Upper lobe of left lung (tissue), 6 donors: ENCODE measurements around the gene HNRNPH1. TPM values are rescaled to one million over a fixed set of nuclear protein-coding genes. Genes with fewer than 3 reads are reported as not detected.

ENCODE experiments used
- ATAC-seq, 2 donors: fragments of 200-7000 bp; cut with Tn5 transposase; one replicate each; pipeline ENCODE4 v1.9.1; 2022; ENCODE audit warnings: mild to moderate bottlenecking in 2 of 2, moderate library complexity in 2 of 2; ENCODE audit not compliant: low FRiP score in 2 of 2
- DNase-seq, 2 donors: peaks; one replicate each; pipeline ENCODE4 v3.0.0-alpha.2; 2019 to 2020
- H3K27ac ChIP-seq, 4 donors: fragments of 200-600 bp; sonication (generic); one replicate each; pipeline ENCODE4 v1.5.1; 2016 to 2019
- H3K27me3 ChIP-seq, 4 donors: fragments of 200-600 bp; sonication (generic); one replicate each; pipeline ENCODE4 v1.5.1; 2017 to 2019
- H3K36me3 ChIP-seq, 4 donors: fragments of 200-600 bp; sonication (generic); one replicate each; pipeline ENCODE4 v1.5.1; 2016 to 2019
- H3K4me1 ChIP-seq, 4 donors: fragments of 200-600 bp; sonication (generic); one replicate each; pipeline ENCODE4 v1.5.1; 2018 to 2019
- H3K4me3 ChIP-seq, 4 donors: fragments of 200-600 bp; sonication (generic); one replicate each; pipeline ENCODE4 v1.5.1; 2017 to 2019; ENCODE audit warnings: mild to moderate bottlenecking in 2 of 4, moderate library complexity in 1 of 4
- H3K9me3 ChIP-seq, 4 donors: fragments of 200-600 bp; sonication (generic); one replicate each; pipeline ENCODE4 v1.5.1; 2018 to 2019
- EP300 ChIP-seq, 4 donors: sonication (generic); formaldehyde crosslinking; IDR thresholded peaks; one replicate each; pipeline ENCODE4 v1.5.1; 2017; ENCODE audit warnings: antibody characterized with exemption in 4 of 4, control low read depth in 2 of 4
- POLR2A ChIP-seq, 4 donors: fragments of 450-650 bp; IDR thresholded peaks; one replicate each; pipeline ENCODE4 v1.5.1; 2016 to 2017; ENCODE audit warnings: antibody characterized with exemption in 4 of 4, mild to moderate bottlenecking in 2 of 4
- POLR2AphosphoS5 ChIP-seq, 2 donors: sonication (generic); formaldehyde crosslinking; IDR thresholded peaks; one replicate each; pipeline ENCODE4 v1.5.1; 2017; ENCODE audit warnings: antibody characterized with exemption in 2 of 2
- WGBS, 2 donors: methylation state at CpG; one replicate each; pipeline ENCODE4 v1.1.5; 2017 to 2018; 5-methylcytosine and 5-hydroxymethylcytosine counted together
- total RNA-seq, 6 donors: library from RNA; depleted of rRNA in 4 of 6; stranded (reverse); fragments of >200 nt in 4 of 6; gene quantifications; one replicate each; pipeline versions ENCODE4 v1.1.0 to v1.2.1, GENCODE V29; 2016 to 2021
- TF ChIP-seq, protein P1 (sequence below), 6 experiments: fragments of 450-650 bp in 4 of 6; fragments of 200-600 bp in 2 of 6; sonication (generic) in 2 of 6; IDR thresholded peaks; one replicate each; pipeline ENCODE4 v1.5.1; 2016 to 2019; ENCODE audit warnings: antibody characterized with exemption in 6 of 6
- donor health status: DM: no; HTN: no; CAD: no; lungs with moderate emphysema.
- donor health status: DM: no; HTN: yes; CAD: no; lungs with severe emphysema.

HNRNPH1 gene
- total RNA-seq, 6 donors from 2014 or later = 366 to 1,930 (median 429) TPM

- TF ChIP-seq POLR2AphosphoS5 (IDR thresholded peaks at IDR 0.05) (no peak), POLR2A (IDR thresholded peaks at IDR 0.05) (no peak), EP300 (IDR thresholded peaks at IDR 0.05) (no peak)
- TF ChIP-seq, protein P1, sequence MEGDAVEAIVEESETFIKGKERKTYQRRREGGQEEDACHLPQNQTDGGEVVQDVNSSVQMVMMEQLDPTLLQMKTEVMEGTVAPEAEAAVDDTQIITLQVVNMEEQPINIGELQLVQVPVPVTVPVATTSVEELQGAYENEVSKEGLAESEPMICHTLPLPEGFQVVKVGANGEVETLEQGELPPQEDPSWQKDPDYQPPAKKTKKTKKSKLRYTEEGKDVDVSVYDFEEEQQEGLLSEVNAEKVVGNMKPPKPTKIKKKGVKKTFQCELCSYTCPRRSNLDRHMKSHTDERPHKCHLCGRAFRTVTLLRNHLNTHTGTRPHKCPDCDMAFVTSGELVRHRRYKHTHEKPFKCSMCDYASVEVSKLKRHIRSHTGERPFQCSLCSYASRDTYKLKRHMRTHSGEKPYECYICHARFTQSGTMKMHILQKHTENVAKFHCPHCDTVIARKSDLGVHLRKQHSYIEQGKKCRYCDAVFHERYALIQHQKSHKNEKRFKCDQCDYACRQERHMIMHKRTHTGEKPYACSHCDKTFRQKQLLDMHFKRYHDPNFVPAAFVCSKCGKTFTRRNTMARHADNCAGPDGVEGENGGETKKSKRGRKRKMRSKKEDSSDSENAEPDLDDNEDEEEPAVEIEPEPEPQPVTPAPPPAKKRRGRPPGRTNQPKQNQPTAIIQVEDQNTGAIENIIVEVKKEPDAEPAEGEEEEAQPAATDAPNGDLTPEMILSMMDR (IDR thresholded peaks at IDR 0.05) = no peak
- Histone ChIP-seq H3K4me3 (peak overlapping the region in 2 of 4 donors; percentile 85 to 94), H3K36me3 (peaks cover 33 to 72% (median 55%) of the 10 kb centered on the region in 4 donors), H3K27ac (peak overlapping the region in 1 of 4 donors; percentile 100), H3K4me1 (peaks cover 61 to 76% (median 67%) of the 10 kb centered on the region in 4 donors), H3K9me3 (no peaks in the 10 kb centered on the region), H3K27me3 (no peaks in the 10 kb centered on the region)
- WGBS, 2 donors = 0 to 3% methylated on average over 3 of the region's 3 CpGs
- no peak for ATAC-seq
- no peak for DNase-seq
Observed at GRCh38 chr5:179620293-179620692, 3.2 kb downstream of the HNRNPH1 start.

DNA sequence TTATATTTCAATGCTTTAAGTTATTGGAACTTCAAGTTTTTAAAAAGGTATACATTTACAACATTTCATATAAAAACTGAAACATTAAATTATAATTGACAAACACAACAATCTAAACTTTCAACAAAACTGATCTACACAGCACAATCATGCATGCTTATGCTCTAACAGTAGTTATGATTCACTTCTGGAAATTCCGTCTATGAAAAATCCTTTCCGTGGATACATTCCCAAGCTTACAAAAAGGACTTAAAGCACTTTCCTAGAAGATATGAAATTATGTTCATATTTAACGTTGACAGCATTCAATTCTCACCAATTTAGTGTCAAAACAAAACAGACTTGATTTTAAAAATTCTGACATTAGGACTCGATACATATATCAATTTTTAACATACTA is 3.7 kb downstream of the HNRNPH1 start:
- Histone ChIP-seq H3K4me3 (peak overlapping the region in 3 of 4 donors; percentile 8 to 94 (median 85)), H3K27me3 (no peaks in the 10 kb centered on the region), H3K9me3 (no peaks in the 10 kb centered on the region), H3K36me3 (peaks cover 38 to 78% (median 60%) of the 10 kb centered on the region in 4 donors), H3K4me1 (peaks cover 59 to 78% (median 70%) of the 10 kb centered on the region in 4 donors), H3K27ac (no peak overlapping the region)
- WGBS, 2 donors = 13 to 20% methylated on average over 4 of the region's 4 CpGs
- DNase-seq (no peak), ATAC-seq (no peak)
- TF ChIP-seq, protein P1 (IDR thresholded peaks at IDR 0.05) = no peak
- no peak for TF ChIP-seq POLR2A (IDR thresholded peaks at IDR 0.05)
- no peak for TF ChIP-seq EP300 (IDR thresholded peaks at IDR 0.05)
- TF ChIP-seq POLR2AphosphoS5 (IDR thresholded peaks at IDR 0.05) = no peak

- H3K9me3 ChIP-seq = no peaks in the 10 kb centered on the region
- peak overlapping the region in 3 of 4 donors; percentile 8 to 94 (median 85) for H3K4me3 ChIP-seq
- WGBS, 2 donors = 21 to 25% methylated on average over 6 of the region's 6 CpGs
- TF ChIP-seq, protein P1 (IDR thresholded peaks at IDR 0.05) = no peak
- TF ChIP-seq POLR2AphosphoS5 (IDR thresholded peaks at IDR 0.05) = no peak
- no peak for TF ChIP-seq POLR2A (IDR thresholded peaks at IDR 0.05)
- no peak for TF ChIP-seq EP300 (IDR thresholded peaks at IDR 0.05)
- peaks cover 53 to 72% (median 64%) of the 10 kb centered on the region in 4 donors for H3K4me1 ChIP-seq
- peaks cover 46 to 85% (median 67%) of the 10 kb centered on the region in 4 donors for H3K36me3 ChIP-seq
- DNase-seq (no peak), ATAC-seq (no peak)
- no peaks in the 10 kb centered on the region for H3K27me3 ChIP-seq
- no peak overlapping the region for H3K27ac ChIP-seq
Observed at GRCh38 chr5:179618923-179619554, 4.4 kb downstream of the HNRNPH1 start.

DNA sequence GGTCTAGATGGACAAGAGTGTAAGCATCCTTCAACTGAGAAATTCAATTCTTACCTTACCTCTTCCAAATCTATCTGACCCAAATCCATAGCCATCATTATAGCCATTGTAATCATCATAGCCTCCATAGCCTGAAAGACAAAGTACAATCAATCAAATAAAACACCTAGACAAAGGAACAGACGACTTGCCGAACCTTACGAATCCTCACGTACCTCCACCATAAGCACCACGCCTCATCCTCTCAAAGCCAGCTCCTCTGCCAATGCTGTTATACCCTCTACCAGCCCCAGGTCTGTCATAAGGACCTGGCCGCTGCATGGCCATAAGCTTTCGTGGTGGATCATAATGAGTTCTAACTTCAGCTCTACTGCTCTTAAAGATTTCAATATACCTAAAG is 5.5 kb downstream of the HNRNPH1 start:
- H3K4me3 ChIP-seq = no peak overlapping the region
- H3K4me1 ChIP-seq = peaks cover 58 to 80% (median 66%) of the 10 kb centered on the region in 4 donors
- ATAC-seq (no peak), DNase-seq (no peak)
- no peaks in the 10 kb centered on the region for H3K9me3 ChIP-seq
- H3K27me3 ChIP-seq = no peaks in the 10 kb centered on the region
- TF ChIP-seq POLR2AphosphoS5 (IDR thresholded peaks at IDR 0.05) (no peak), EP300 (IDR thresholded peaks at IDR 0.05) (no peak), POLR2A (IDR thresholded peaks at IDR 0.05) (no peak)
- H3K27ac ChIP-seq = no peak overlapping the region
- 70 to 72% methylated on average over 7 of the region's 7 CpGs for WGBS, 2 donors
- H3K36me3 ChIP-seq = peaks cover 57 to 96% (median 77%) of the 10 kb centered on the region in 4 donors

- Histone ChIP-seq H3K27me3 (no peaks in the 10 kb centered on the region), H3K4me1 (peaks cover 59 to 70% (median 63%) of the 10 kb centered on the region in 4 donors), H3K36me3 (peaks cover 70 to 98% (median 80%) of the 10 kb centered on the region in 4 donors), H3K4me3 (no peak overlapping the region), H3K27ac (no peak overlapping the region), H3K9me3 (no peaks in the 10 kb centered on the region)
- TF ChIP-seq, protein P1 (IDR thresholded peaks at IDR 0.05) = no peak
- no peak for TF ChIP-seq POLR2AphosphoS5 (IDR thresholded peaks at IDR 0.05)
- no peak for TF ChIP-seq POLR2A (IDR thresholded peaks at IDR 0.05)
- TF ChIP-seq EP300 (IDR thresholded peaks at IDR 0.05) = no peak
- WGBS, 2 donors = 84 to 91% methylated on average over 9 of the region's 9 CpGs
- ATAC-seq (no peak), DNase-seq (no peak)
Observed at GRCh38 chr5:179616002-179616594, 7.4 kb downstream of the HNRNPH1 start.
